ENCODE data around the gene CLTRN. TPM values are rescaled to one million over a fixed set of nuclear protein-coding genes. Genes with fewer than 3 reads are reported as not detected.

Gene CLTRN
- total RNA-seq (ENCODE audit: low replicate concordance) = 0.47 TPM in 1 of 2 replicates, not detected in the other

GRCh38 chrX:15664487-15665444 is at the start of gene CLTRN:
CLTRN (minus strand) TSS chrX:15664805; CDS start chrX:15664775, 30 bp downstream.

GRCh38 chrX:15600745-15601144 is 63.9 kb downstream of the CLTRN start, which contains the start of gene ACE2:
ACE2 (minus strand) TSS chrX:15600960; CDS start chrX:15600911, 49 bp downstream.

Other genes with a start within 250 kb of the CLTRN start
- gene PIR, start 171.5 kb downstream of the CLTRN start, total RNA-seq (ENCODE audit: low replicate concordance) = 1.8 and 12.3 TPM in 2 replicates
- gene BMX, start 164.0 kb downstream of the CLTRN start, total RNA-seq (ENCODE audit: low replicate concordance) = 0.12 and 0.53 TPM in 2 replicates
- 0.30 TPM in 1 of 2 replicates, not detected in the other for gene ACE2, start 63.8 kb downstream of the CLTRN start, total RNA-seq (ENCODE audit: low replicate concordance)
- gene CA5B, start 73.5 kb upstream of the CLTRN start, total RNA-seq (ENCODE audit: low replicate concordance) = 3.2 and 8.9 TPM in 2 replicates
- gene ZRSR2, start 125.7 kb upstream of the CLTRN start, total RNA-seq (ENCODE audit: low replicate concordance) = 2.7 and 5.0 TPM in 2 replicates
- 25.3 and 96.6 TPM in 2 replicates for gene AP1S2, start 190.0 kb upstream of the CLTRN start, total RNA-seq (ENCODE audit: low replicate concordance)